SHP77 (cell line): ENCODE results near the gene RNF182.
"Not testable (repeated sequence)": the region's sequence is repeated elsewhere in the genome, so short reads cannot be mapped to it uniquely, and the experiment has no call there.

Source experiments
- DNase-seq, 2 experiments: peaks; one replicate each; lab custom pipeline; 2025; lab: John Stamatoyannopoulos, UW

RNF182 gene

DNA sequence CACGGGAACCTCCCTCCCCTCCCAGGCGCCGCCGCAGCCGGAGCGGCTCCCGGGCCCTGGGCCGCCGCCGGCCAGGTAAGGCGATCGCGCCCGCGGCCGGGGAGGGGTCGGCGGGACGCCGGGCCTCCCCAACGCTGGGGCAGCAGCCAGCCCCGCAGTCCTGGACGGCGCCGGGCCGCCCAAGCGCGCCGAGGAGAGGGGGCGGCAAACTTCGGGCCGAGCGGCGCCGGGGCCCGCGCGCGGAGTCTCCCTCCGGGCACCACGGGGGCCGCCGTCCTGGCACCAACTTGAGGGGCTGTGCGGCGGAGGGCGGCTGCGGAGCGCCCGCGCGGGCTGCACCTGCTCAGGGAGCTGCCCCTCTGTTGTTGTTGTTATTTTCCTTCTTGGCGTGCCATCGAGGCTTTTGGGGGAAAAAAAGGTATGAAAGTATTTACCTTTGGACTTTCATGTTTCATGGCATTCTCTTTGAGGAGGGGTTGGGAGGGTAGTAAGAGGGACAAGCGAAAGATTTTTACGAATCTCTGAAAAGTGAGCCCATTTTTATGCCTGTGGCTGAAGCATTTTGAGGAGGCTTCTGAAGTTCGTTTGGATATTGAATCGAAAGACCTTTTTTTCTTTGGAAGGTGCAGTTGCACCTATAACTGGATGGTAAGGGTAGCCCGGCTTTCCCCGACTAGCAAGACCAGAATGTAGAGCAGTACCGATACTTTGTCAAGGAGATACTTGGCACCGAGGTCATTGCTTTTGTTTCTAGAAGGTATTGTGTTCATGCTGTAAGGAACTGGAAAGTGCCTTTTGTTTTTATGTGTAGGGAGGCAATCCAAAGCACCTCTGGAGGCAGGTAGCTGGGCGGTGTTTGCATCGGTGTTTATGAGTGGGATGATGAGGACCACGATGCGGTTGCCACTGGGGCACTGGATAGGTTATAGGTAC lies at the start of gene RNF182:
Gene RNF182 (plus strand): TSS at position 4 of the 933 bp plus-strand sequence. CDS start 52,168 bp downstream, outside the sequence.
- no peak for DNase-seq

GRCh38 chr6:13877051-13877450 lies 47.7 kb upstream of the RNF182 start:
- DNase-seq, result no peak

- not testable (repeated sequence) for DNase-seq
Observed at GRCh38 chr6:13880061-13880663, 44.6 kb upstream of the RNF182 start.

GRCh38 chr6:13881621-13882165 lies 43.1 kb upstream of the RNF182 start:
- no peak for DNase-seq

DNA sequence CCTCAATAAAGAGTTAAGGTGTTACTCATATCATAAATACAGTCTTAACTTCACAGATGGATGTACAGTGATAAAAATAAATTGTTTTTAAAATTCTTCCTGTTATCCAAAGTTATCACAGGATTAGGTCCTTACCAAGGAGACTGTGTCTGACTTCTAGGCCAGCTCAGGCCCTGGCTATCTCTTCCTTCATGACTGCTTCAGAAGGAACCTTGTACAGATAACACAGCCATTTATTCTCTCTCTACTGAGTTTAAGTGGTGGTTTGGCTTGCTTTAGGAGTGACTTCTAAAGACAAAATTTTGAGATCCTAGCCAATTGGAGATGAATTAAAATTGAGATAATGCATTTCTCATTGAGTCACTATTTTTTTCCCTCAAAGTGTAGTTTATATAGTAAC lies 40.8 kb upstream of the RNF182 start:
- DNase-seq, result no peak

- no peak for DNase-seq
Observed at GRCh38 chr6:13884397-13884796, 40.4 kb upstream of the RNF182 start.

GRCh38 chr6:13885601-13886000 lies 39.2 kb upstream of the RNF182 start:
- DNase-seq, result no peak

- DNase-seq, result no peak
Observed at GRCh38 chr6:13886949-13887348, 37.8 kb upstream of the RNF182 start.

DNA sequence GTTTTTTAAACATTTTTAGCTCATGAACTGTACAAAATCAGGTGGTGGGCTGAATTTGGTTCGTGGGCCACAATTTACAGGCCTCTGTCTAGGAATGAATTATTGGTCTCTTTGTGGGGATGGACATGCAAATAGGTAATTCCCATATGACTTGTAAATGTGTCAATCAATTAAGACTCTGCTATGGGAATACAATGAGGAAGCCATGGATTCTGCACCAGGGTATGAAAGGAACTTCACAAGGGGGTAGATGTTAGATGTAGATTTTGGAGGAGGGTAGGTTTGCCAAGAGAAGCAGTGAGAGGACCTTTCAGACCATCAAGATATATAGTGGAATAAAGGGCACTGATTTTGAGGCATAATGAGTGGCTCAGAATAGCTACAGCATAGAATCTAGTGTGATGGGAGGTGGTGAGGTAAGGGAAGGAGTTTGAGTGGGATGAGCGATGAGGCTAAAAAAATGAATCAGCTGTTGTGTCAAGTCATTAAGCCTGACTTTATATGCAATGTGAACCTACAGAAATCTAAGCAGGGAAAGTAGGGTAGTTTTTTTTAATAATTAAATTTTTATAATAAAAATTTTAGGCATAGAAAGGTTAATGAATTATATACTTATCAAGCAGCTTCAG lies 32.6 kb upstream of the RNF182 start:
- no peak for DNase-seq

DNA sequence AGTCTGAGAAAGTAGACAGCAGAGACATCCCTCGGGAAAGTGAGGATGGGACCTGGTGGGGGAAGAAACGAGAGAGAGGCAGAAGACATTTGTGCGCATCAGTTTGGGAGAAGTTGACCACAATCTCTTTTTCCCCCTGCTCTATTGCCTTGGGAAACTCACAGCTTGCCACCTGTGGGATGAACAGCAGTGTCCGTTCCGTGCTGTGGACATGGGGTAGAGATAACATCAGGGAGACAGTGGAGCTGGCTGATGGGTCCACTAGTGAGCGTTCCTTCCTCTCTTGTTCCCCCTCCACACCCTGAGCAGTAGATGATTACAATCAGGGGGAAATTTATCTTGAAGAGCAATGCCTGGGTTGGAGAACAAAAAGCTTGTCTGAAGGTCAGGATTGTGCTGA lies 21.8 kb upstream of the RNF182 start:
- no peak for DNase-seq

GRCh38 chr6:13903364-13903763 lies 21.4 kb upstream of the RNF182 start:
- DNase-seq, result no peak

DNA sequence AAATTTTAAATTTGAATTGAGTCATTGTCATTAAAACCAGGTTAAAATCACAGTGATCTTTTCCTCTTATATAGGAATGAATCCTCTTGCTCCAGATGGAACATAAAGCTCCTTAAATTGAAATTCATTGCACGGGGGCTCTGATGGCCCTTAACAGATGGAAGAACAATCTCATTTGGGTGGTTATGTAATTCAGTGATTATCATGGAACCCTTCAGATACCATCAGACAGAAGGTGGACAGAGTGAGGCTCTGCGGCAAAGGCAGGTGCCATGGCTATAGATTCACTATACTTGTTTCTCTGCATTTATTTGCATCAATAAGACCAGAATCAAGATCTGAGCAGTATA lies 17.8 kb upstream of the RNF182 start:
- no peak for DNase-seq

DNA sequence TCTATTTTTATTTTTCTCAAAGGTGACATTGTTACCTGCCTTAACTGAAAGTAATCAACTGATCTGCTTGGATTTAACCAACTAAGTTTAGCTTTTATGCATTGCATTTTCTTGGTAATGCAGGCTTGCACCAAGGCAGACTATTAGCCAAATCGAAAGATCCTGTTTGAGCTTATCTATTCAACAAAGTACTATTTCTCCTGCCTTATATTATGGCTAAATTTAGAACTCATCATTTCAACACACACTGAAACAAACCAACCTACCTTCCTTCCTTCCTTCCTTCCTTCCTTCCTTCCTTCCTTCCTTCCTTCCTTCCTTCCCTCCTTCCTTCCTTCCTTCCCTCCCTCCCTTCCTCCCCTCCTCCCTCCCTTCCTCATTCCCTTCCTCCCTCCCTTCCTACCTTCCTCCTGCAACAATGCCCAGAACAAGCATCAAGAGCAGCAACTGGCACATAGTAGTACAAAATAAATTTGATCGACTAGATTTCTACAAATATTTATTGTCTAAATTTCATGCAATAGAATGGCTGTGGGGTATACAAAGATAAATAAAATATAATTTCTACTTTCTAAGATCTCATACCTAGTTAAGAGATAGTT lies 17.0 kb upstream of the RNF182 start:
- no peak for DNase-seq

- peak; percentile 35 to 56 for DNase-seq
Observed at GRCh38 chr6:13908955-13909381, 15.8 kb upstream of the RNF182 start.

GRCh38 chr6:13910443-13910842 lies 14.3 kb upstream of the RNF182 start:
- DNase-seq, result no peak

DNA sequence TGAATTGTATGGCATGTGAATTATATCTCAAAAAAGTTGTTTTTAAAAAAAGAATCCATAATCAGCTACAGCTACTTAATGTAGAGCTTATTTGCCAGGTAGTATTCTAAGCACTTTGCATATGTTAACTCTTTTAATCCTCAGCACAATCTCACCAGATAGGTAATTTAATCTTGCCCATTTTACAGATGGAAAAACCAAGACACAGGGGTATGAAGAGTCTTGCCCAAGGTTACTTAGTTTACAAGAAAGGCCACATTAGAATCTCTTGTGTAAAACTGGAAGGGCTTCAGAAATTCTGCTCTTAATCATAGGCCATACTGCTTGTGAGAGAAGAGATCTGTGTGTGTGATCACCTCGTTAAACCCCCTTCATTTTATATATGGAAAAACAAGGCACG lies 13.4 kb upstream of the RNF182 start:
- DNase-seq, result no peak

DNA sequence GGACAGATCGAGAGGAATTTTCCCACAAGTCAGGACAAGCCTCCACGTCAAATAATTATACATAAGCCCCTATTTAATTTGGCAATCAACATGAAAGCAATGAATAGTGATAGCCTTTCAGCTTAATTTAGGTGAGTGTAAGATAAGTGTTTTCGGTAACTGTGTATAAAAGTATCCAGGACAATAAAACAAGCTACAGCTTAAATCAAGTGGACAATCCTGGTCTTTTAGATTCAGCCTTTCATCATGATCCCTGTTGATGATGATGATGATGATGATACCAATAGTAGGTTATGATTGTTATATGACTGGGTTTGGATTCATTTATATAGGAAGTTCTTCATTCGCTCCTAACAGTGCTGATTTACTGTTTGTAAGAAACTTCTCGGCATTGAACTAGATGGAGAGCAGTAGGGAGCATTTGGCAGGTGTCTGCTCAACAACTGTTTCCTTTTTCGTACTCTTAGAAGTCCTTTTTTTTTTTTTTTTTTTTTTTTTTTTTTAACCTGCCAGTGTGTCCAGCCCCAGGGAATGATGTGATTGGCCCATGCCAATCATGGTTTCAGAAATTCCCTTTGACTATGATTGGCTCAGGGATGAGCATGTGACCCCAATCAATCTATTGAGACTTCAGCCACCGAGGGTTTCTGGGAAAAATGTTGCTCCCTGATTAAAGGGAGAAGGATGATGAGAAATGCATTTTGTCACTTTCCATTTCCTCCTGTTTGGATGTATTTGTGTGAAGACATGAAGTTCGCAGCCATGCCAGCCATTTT lies 11.3 kb upstream of the RNF182 start:
- DNase-seq, result no peak

DNA sequence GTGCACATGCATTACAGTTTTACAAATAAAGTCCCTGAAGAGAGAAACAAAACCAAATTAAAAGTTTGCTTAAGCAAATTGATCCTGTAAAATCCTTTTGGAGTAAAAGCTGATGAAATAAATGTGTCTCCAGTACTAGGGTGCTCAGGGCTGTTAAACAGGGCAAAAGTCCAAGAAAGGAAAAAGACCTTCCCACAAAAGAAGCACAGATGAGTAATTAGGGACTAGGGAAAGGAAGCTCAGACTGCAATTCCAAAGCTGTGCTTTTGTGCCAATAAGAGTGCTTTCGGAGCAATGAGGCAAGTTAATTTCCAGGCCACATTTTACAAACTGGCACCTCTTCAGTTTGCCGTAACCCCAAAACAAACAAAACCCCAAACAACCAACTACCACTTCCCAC lies 10.4 kb upstream of the RNF182 start:
- no peak for DNase-seq

- no peak for DNase-seq
Observed at GRCh38 chr6:13915561-13916229, 9.1 kb upstream of the RNF182 start.

DNA sequence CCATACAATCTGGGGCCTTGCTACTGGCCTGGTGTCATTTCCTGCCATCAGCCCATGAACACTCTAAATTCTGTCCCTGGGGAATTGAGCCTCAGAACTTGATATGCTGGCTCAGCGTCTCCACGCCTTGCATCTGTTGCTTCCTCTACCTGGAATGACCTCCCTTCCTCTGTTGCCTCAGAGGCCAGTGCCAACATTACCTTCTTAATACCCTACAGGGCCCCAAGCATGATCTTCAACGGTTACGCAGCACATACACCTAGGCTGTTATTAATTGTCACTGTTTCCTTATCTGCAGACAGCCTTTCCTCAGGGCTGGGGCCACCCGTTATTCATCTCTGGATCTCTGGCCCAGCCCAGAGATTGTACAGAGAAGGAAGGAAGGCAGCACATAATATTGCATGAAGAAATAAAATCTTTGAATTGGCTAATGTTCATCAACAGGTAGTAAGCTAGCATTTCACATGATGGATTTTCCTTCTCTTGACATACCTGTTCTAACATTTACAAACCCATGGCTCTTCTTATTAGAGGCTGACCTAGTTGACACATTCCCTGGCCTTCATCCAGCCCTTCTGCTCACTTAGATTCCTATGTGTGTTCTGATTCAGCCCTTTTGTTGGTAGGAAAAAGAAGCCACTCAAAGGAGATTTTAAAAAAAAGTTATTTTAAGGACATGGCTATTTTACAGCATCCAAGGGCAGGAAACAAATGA lies 8.4 kb upstream of the RNF182 start:
- DNase-seq, result no peak
